Limb (tissue), 2 donors: ENCODE data around the gene IL17RC.

Experiments
- DNase-seq, 2 donors: peaks; one replicate each; pipeline ENCODE4 v3.0.0-alpha.2; 2016; ENCODE audit errors: extremely low spot score in 2 of 2

IL17RC gene

GRCh38 chr3:9978710-9979305 lies 61.9 kb downstream of the IL17RC start:
- no peak for DNase-seq

DNA sequence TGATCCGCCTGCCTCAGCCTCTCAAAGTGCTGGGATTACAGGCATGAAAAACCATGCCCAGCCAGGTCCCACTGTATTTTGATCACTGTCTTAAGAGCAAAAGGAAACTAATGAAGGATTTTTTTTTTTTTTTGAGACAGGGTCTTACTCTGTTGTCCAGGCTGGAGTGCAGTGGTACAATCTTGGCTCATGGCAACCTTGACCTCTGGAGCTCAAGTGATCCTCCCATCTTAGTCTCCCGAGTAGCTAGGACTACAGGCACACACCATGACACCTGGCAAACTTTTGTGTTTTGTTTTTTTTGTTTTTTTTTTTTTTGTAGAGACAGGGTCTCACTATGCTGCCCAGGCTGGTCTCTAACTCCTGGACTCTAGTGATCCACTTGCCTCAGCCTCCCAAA lies 63.4 kb downstream of the IL17RC start:
- DNase-seq = no peak
